22Rv1 (cell line): ENCODE measurements around the gene MERTK.

Source experiments
- H3K27ac ChIP-seq: fragments of 450-650 bp; 2 replicates; pipeline ENCODE4 v1.5.1; 2017
- CTCF ChIP-seq: fragments of 450-650 bp; IDR thresholded peaks from 2 replicates; pipeline ENCODE4 v1.5.1; 2017; ENCODE audit warnings: mild to moderate bottlenecking
- ZFX ChIP-seq: fragments of 450-650 bp; IDR thresholded peaks from 2 replicates; pipeline ENCODE4 v1.6.1; 2017; ENCODE audit warnings: antibody characterized with exemption, borderline replicate concordance

MERTK gene

GRCh38 chr2:112053917-112054846 lies 155.8 kb downstream of the MERTK start:
- no peak for TF ChIP-seq ZFX
- no peak for TF ChIP-seq CTCF
- H3K27ac ChIP-seq: peak overlapping the region; percentile 82

GRCh38 chr2:112054847-112055729 lies 156.7 kb downstream of the MERTK start, which contains the start of gene TMEM87B:
Gene TMEM87B (plus strand): TSS chr2:112055269. CDS start chr2:112055592, 323 bp downstream.
- peak within 1 kb of the TSS; percentile 100 for H3K27ac ChIP-seq
- TF ChIP-seq CTCF (no peak), ZFX (no peak)

GRCh38 chr2:112055730-112056625 lies 157.6 kb downstream of the MERTK start:
- peak overlapping the region; percentile 100 for H3K27ac ChIP-seq
- no peak for TF ChIP-seq ZFX
- TF ChIP-seq CTCF: no peak

GRCh38 chr2:112056626-112056987 lies 158.2 kb downstream of the MERTK start:
- TF ChIP-seq ZFX (no peak), CTCF (no peak)
- peak overlapping the region; percentile 100 for H3K27ac ChIP-seq

- TF ChIP-seq CTCF: no peak
- TF ChIP-seq ZFX: no peak
- no peak overlapping the region for H3K27ac ChIP-seq
These were observed 161.3 kb downstream of the MERTK start for GRCh38 chr2:112059671-112060070.

GRCh38 chr2:112061299-112061698 lies 162.9 kb downstream of the MERTK start:
- no peak overlapping the region for H3K27ac ChIP-seq
- no peak for TF ChIP-seq CTCF
- no peak for TF ChIP-seq ZFX
